Calu3 (cell line): Measurements from ENCODE around the gene EHMT1. TPM values are rescaled to one million over a fixed set of nuclear protein-coding genes. Genes with fewer than 3 reads are reported as not detected.
A peak's percentile ranks its signal among the peaks of the same experiment; 100 is the strongest.

Experiments used
- BruUV-seq: library from RNA; stranded (reverse); fragments of 400-500 nt; replicated peaks from 2 replicates; lab custom pipeline; 2021; lab: Mats Ljungman, UMichigan
- CTCF ChIA-PET: fragments of 300-600 bp; sonication (Branson Sonifier 250); formaldehyde crosslinking; loops from one replicate; lab custom pipeline; 2022; ENCODE audit warnings: antibody characterized with exemption; lab: Charles Lee
- DNase-seq: peaks from one replicate; pipeline ENCODE4 v3.0.0; 2022
- H3K27ac Mint-ChIP-seq: one replicate; pipeline ENCODE4 v1.8.0; 2022; ENCODE audit warnings: mixed read lengths; ENCODE audit not compliant: unreplicated experiment
- H3K27me3 Mint-ChIP-seq: one replicate; pipeline ENCODE4 v1.8.0; 2022; ENCODE audit warnings: mixed read lengths; ENCODE audit not compliant: unreplicated experiment
- H3K36me3 Mint-ChIP-seq: one replicate; pipeline ENCODE4 v1.8.0; 2022; ENCODE audit warnings: mild to moderate bottlenecking, moderate library complexity, mixed read lengths; ENCODE audit not compliant: insufficient read depth, unreplicated experiment
- H3K4me1 Mint-ChIP-seq: one replicate; pipeline ENCODE4 v1.8.0; 2022; ENCODE audit warnings: mild to moderate bottlenecking, low read depth, mixed read lengths; ENCODE audit not compliant: unreplicated experiment
- H3K4me3 Mint-ChIP-seq: one replicate; pipeline ENCODE4 v1.8.0; 2022; ENCODE audit warnings: mild to moderate bottlenecking, low read depth, moderate library complexity, mixed read lengths; ENCODE audit not compliant: unreplicated experiment
- H3K9me3 Mint-ChIP-seq: one replicate; pipeline ENCODE4 v1.8.0; 2022; ENCODE audit warnings: low read depth, mixed read lengths; ENCODE audit not compliant: unreplicated experiment
- intact Hi-C: fragments of 100-400 bp; cut with micrococcal nuclease; formaldehyde crosslinking; loops from one replicate; pipeline ENCODE4 v1.10.0; 2022; ENCODE audit not compliant: unreplicated experiment
- total RNA-seq: library from RNA; stranded (reverse); gene quantifications from 2 replicates; pipeline ENCODE4 v1.2.3, GENCODE V29; 2022
- TF ChIP-seq, protein P1 (sequence below): fragments of 200-600 bp; IDR thresholded peaks from one replicate; pipeline ENCODE4 v1.8.0; 2022; ENCODE audit warnings: antibody characterized with exemption; ENCODE audit not compliant: unreplicated experiment

The EHMT1 gene
- total RNA-seq, 1 experiment from 2014 or later = 56.0 TPM

GRCh38 chr9:137615387-137615871, 3.4 kb upstream of the EHMT1 start:
- no peak for DNase-seq
- no peaks in the 10 kb centered on the region for H3K9me3 Mint-ChIP-seq
- H3K27ac Mint-ChIP-seq = no peak overlapping the region
- peaks cover 76% of the 10 kb centered on the region for H3K36me3 Mint-ChIP-seq
- intact Hi-C loops = no loop called here
- peaks cover 44% of the 10 kb centered on the region for H3K4me1 Mint-ChIP-seq
- no peak overlapping the region for H3K4me3 Mint-ChIP-seq
- no peaks in the 10 kb centered on the region for H3K27me3 Mint-ChIP-seq
- BruUV-seq = no TSS peak
- CTCF ChIA-PET = no interaction called here
- TF ChIP-seq, protein P1, sequence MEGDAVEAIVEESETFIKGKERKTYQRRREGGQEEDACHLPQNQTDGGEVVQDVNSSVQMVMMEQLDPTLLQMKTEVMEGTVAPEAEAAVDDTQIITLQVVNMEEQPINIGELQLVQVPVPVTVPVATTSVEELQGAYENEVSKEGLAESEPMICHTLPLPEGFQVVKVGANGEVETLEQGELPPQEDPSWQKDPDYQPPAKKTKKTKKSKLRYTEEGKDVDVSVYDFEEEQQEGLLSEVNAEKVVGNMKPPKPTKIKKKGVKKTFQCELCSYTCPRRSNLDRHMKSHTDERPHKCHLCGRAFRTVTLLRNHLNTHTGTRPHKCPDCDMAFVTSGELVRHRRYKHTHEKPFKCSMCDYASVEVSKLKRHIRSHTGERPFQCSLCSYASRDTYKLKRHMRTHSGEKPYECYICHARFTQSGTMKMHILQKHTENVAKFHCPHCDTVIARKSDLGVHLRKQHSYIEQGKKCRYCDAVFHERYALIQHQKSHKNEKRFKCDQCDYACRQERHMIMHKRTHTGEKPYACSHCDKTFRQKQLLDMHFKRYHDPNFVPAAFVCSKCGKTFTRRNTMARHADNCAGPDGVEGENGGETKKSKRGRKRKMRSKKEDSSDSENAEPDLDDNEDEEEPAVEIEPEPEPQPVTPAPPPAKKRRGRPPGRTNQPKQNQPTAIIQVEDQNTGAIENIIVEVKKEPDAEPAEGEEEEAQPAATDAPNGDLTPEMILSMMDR = no peak

- CTCF ChIA-PET = interaction anchor here (0.6 kb wide), 3 partner anchors 19 to 300 kb away, joined by 3 to 5 read pairs (median 3); no protein-coding TSS in a partner anchor
- peaks cover 18% of the 10 kb centered on the region for H3K4me1 Mint-ChIP-seq
- intact Hi-C loops = no loop called here
- no peak for DNase-seq
- BruUV-seq = no TSS peak
- peak overlapping the region; percentile 85 for H3K27ac Mint-ChIP-seq
- H3K27me3 Mint-ChIP-seq = no peaks in the 10 kb centered on the region
- H3K4me3 Mint-ChIP-seq = peak overlapping the region; percentile 83
- peaks cover 48% of the 10 kb centered on the region for H3K36me3 Mint-ChIP-seq
- TF ChIP-seq, protein P1 = no peak
- no peaks in the 10 kb centered on the region for H3K9me3 Mint-ChIP-seq
Observed at GRCh38 chr9:137619240-137620047, 639 bp downstream of the EHMT1 start.

- TSS peak; percentile 63 for BruUV-seq
- no peaks in the 10 kb centered on the region for H3K9me3 Mint-ChIP-seq
- no peak for DNase-seq
- peaks cover 45% of the 10 kb centered on the region for H3K36me3 Mint-ChIP-seq
- H3K4me1 Mint-ChIP-seq = peaks cover 18% of the 10 kb centered on the region
- H3K4me3 Mint-ChIP-seq = peak overlapping the region; percentile 83
- intact Hi-C loops = no loop called here
- TF ChIP-seq, protein P1 = no peak
- H3K27me3 Mint-ChIP-seq = no peaks in the 10 kb centered on the region
- peak overlapping the region; percentile 85 for H3K27ac Mint-ChIP-seq
- CTCF ChIA-PET = interaction anchor here (0.6 kb wide), 1 partner anchor 300 kb away, joined by 3 read pairs; no protein-coding TSS in a partner anchor
Observed at GRCh38 chr9:137620048-137620405, 1.2 kb downstream of the EHMT1 start.

- TF ChIP-seq, protein P1 = no peak
- CTCF ChIA-PET = interaction anchor here (0.7 kb wide), 1 partner anchor 30 kb away, joined by 3 read pairs; no protein-coding TSS in a partner anchor
- H3K4me3 Mint-ChIP-seq = no peak overlapping the region
- DNase-seq = no peak
- no peak overlapping the region for H3K27ac Mint-ChIP-seq
- no TSS peak for BruUV-seq
- H3K36me3 Mint-ChIP-seq = peaks cover 47% of the 10 kb centered on the region
- no peaks in the 10 kb centered on the region for H3K27me3 Mint-ChIP-seq
- H3K9me3 Mint-ChIP-seq = no peaks in the 10 kb centered on the region
- H3K4me1 Mint-ChIP-seq = peaks cover 18% of the 10 kb centered on the region
- intact Hi-C loops = no loop called here
Observed at GRCh38 chr9:137620581-137620980, 1.8 kb downstream of the EHMT1 start.
